ENCODE data around the gene CCDC116. TPM values are rescaled to one million over a fixed set of nuclear protein-coding genes. Genes with fewer than 3 reads are reported as not detected.

Gene CCDC116
- total RNA-seq, 1 experiment from 2014 or later, result 0.33 TPM

DNA sequence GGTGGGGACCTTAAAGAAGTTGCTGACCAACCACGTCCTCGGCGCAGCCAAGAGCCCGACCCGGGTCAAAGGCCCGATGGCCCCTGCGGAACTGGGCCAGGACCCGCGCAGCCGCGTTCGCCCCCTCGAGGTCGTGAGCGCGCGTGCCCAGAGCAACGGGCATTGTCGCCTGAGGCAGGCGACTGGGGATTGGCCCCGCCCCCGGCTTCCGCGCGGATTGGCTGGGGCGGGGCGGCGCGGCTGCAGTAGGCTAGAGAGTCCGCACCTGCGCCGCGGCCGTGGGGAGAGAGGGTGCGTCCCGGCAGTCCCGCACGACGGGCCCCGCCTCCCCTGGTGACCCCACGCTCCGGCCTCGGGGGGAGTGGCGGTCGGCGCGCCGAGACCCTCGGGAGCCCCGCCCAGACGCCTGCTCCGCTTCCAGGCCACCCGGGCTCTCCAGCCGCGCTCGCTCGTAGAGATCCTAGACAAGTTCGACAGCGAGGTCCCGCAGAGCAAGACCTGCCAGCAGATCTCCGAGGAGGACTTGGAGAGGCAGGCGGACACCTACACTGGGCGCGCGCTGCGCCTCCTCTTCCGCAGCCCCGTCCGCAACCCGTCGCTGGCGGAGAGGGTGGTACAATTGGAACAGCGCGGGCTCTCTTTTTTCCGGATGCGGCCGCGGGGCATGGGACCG, 24.9 kb downstream of the CCDC116 start:
- Histone ChIP-seq H3K9me2 (ENCODE audit: insufficient read depth) (no peaks in the 10 kb centered on the region), H3K4me1 (replicated peaks; ENCODE audit: insufficient read depth) (0 out of 2 replicates have a peak, but pooled peaks cover 5% of the 10 kb centered on the region), H3K9me3 (ENCODE audit: insufficient read depth, low read depth) (no peaks in the 10 kb centered on the region), H3K79me2 (ENCODE audit: low read depth) (no peaks in the 10 kb centered on the region), H4K20me1 (ENCODE audit: insufficient read depth) (no peaks in the 10 kb centered on the region), H3K36me3 (ENCODE audit: low read depth) (no peaks in the 10 kb centered on the region), H3K4me2 (peak overlapping the region; percentile 68), H3K27me3 (ENCODE audit: insufficient read depth, low read depth) (no peaks in the 10 kb centered on the region), H2AFZ (peak overlapping the region; percentile 76), H3K4me3 (peak overlapping the region; percentile 58), H3F3A (ENCODE audit: insufficient read depth, low read depth) (peaks cover 12% of the 10 kb centered on the region; the same call in 1 of the 2 replicates), H3K27ac (no peak overlapping the region)
- intact Hi-C loops (cut with micrococcal nuclease; ENCODE audit: unreplicated experiment), result no loop called here
- TF ChIP-seq EZH2 (IDR thresholded peaks at IDR 0.05; ENCODE audit: low read depth), result no peak
- TF ChIP-seq, protein P1, sequence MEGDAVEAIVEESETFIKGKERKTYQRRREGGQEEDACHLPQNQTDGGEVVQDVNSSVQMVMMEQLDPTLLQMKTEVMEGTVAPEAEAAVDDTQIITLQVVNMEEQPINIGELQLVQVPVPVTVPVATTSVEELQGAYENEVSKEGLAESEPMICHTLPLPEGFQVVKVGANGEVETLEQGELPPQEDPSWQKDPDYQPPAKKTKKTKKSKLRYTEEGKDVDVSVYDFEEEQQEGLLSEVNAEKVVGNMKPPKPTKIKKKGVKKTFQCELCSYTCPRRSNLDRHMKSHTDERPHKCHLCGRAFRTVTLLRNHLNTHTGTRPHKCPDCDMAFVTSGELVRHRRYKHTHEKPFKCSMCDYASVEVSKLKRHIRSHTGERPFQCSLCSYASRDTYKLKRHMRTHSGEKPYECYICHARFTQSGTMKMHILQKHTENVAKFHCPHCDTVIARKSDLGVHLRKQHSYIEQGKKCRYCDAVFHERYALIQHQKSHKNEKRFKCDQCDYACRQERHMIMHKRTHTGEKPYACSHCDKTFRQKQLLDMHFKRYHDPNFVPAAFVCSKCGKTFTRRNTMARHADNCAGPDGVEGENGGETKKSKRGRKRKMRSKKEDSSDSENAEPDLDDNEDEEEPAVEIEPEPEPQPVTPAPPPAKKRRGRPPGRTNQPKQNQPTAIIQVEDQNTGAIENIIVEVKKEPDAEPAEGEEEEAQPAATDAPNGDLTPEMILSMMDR (conservative IDR thresholded peaks at IDR 0.05), result no peak
- ChIA-PET POLR2A (ENCODE audit: unreplicated experiment) (no interaction called here), CTCF (interaction anchor here (0.7 kb wide), 1 partner anchor 29 kb away, joined by 4 read pairs; no protein-coding TSS in a partner anchor)
- peak; percentile 43 to 73 for DNase-seq
- no TSS peak for BruUV-seq (replicated peaks)

DNA sequence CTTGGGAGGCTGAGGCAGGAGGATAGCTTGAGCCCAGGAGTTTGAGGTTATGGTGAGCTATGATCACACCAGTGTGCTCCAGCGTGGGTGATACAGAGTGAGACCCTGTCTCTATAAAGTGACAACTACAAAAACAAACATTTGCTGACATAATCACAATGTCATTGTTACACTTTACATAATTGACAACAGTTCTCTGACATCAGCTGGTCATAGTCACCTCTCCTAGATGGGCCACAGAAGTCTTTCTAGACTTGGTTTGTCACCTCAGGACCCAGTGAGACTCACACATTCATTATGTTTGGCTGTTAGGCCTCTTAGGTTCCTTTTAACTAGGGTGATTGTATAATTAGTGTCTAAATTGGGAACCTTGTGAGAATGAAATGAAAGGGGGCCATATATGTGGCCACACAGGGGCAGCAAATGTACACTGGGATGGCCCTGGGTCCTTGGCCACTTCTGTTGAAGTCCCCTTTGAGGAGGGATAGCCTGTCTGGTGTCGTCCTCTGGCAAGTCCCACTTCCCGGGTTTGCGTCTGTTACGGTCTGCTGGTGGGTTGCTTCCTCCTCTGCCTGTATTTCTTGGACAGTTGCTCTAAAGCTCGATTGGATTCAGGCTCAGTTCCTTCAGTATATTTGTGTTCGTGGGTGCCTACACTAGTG, 27.4 kb downstream of the CCDC116 start:
- no peak for TF ChIP-seq EZH2 (IDR thresholded peaks at IDR 0.05; ENCODE audit: low read depth)
- TF ChIP-seq, protein P1 (conservative IDR thresholded peaks at IDR 0.05), result no peak
- Histone ChIP-seq H3K9me3 (ENCODE audit: insufficient read depth, low read depth) (no peaks in the 10 kb centered on the region), H3K27me3 (ENCODE audit: insufficient read depth, low read depth) (no peaks in the 10 kb centered on the region), H2AFZ (no peak overlapping the region), H3K79me2 (ENCODE audit: low read depth) (no peaks in the 10 kb centered on the region), H3K4me1 (replicated peaks; ENCODE audit: insufficient read depth) (0 out of 2 replicates have a peak, but pooled peaks cover 5% of the 10 kb centered on the region), H3K27ac (no peak overlapping the region), H3K4me2 (no peak overlapping the region), H3K4me3 (no peak overlapping the region), H4K20me1 (ENCODE audit: insufficient read depth) (no peaks in the 10 kb centered on the region), H3F3A (ENCODE audit: insufficient read depth, low read depth) (peaks cover 12% of the 10 kb centered on the region; the same call in 1 of the 2 replicates), H3K9me2 (ENCODE audit: insufficient read depth) (no peaks in the 10 kb centered on the region), H3K36me3 (ENCODE audit: low read depth) (no peaks in the 10 kb centered on the region)
- ChIA-PET POLR2A (ENCODE audit: unreplicated experiment) (no interaction called here), CTCF (no interaction called here)
- DNase-seq, result no peak
- BruUV-seq (replicated peaks), result no TSS peak
- intact Hi-C loops (cut with micrococcal nuclease; ENCODE audit: unreplicated experiment), result no loop called here

DNA sequence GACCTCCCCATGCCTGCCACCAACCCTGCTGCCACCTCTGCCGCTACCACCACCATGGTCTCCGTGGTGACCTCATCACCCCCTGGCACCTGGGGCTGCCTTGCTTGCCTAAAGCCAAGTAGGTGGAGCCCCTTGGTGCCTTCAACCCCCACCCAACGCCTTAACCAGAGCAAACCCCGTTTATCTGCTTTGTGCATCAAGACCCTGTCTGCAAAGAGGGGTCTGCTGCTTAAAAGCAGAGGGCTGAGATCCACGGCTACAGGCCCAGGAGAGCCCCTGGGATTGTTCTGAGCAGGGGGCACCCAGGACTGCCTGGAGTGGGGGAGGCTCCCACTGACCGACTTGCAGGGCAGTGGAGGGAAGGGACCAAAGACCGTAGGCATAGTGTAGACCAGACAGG, 28.3 kb downstream of the CCDC116 start:
- no peak overlapping the region for H3K27ac ChIP-seq
- H4K20me1 ChIP-seq (ENCODE audit: insufficient read depth), result no peaks in the 10 kb centered on the region
- no peak for DNase-seq
- no peaks in the 10 kb centered on the region for H3K27me3 ChIP-seq (ENCODE audit: insufficient read depth, low read depth)
- no peak overlapping the region for H3K4me2 ChIP-seq
- ChIA-PET POLR2A (ENCODE audit: unreplicated experiment) (no interaction called here), CTCF (no interaction called here)
- H3K4me1 ChIP-seq (replicated peaks; ENCODE audit: insufficient read depth), result 0 out of 2 replicates have a peak, but pooled peaks cover 5% of the 10 kb centered on the region
- no peaks in the 10 kb centered on the region for H3K36me3 ChIP-seq (ENCODE audit: low read depth)
- no peaks in the 10 kb centered on the region for H3K79me2 ChIP-seq (ENCODE audit: low read depth)
- BruUV-seq (replicated peaks), result no TSS peak
- no peaks in the 10 kb centered on the region for H3K9me2 ChIP-seq (ENCODE audit: insufficient read depth)
- intact Hi-C loops (cut with micrococcal nuclease; ENCODE audit: unreplicated experiment), result no loop called here
- H2AFZ ChIP-seq, result no peak overlapping the region
- no peaks in the 10 kb centered on the region for H3K9me3 ChIP-seq (ENCODE audit: insufficient read depth, low read depth)
- no peak overlapping the region for H3K4me3 ChIP-seq
- H3F3A ChIP-seq (ENCODE audit: insufficient read depth, low read depth), result peaks cover 12% of the 10 kb centered on the region; the same call in 1 of the 2 replicates
- TF ChIP-seq, protein P1 (conservative IDR thresholded peaks at IDR 0.05), result no peak
- no peak for TF ChIP-seq EZH2 (IDR thresholded peaks at IDR 0.05; ENCODE audit: low read depth)
